DMS 273 (cell line): ENCODE measurements around the gene MAD1L1.

Experiments used
- DNase-seq: peaks from one replicate; lab custom pipeline; 2025; ENCODE audit not compliant: unreplicated experiment; lab: John Stamatoyannopoulos, UW

The MAD1L1 gene

GRCh38 chr7:2232766-2233520 is at the start of gene MAD1L1:
Gene MAD1L1, minus strand, starts transcription at chr7:2232945. Its CDS starts 2,812 bp downstream, at chr7:2230133.
- DNase-seq = peak; percentile 99

- DNase-seq = no peak
Observed at GRCh38 chr7:2282185-2282751, 49.5 kb upstream of the MAD1L1 start.

GRCh38 chr7:2281541-2281940 is 48.8 kb upstream of the MAD1L1 start:
- peak; percentile 87 for DNase-seq

GRCh38 chr7:2280424-2280823 is 47.7 kb upstream of the MAD1L1 start:
- no peak for DNase-seq

- peak; percentile 79 for DNase-seq
Observed at GRCh38 chr7:2279896-2280295, 47.2 kb upstream of the MAD1L1 start.

- no peak for DNase-seq
Observed at GRCh38 chr7:2278026-2278425, 45.3 kb upstream of the MAD1L1 start.

- no peak for DNase-seq
Observed at GRCh38 chr7:2276107-2276506, 43.4 kb upstream of the MAD1L1 start.

- no peak for DNase-seq
Observed at GRCh38 chr7:2275101-2275500, 42.4 kb upstream of the MAD1L1 start.

- no peak for DNase-seq
Observed at GRCh38 chr7:2274666-2275065, 41.9 kb upstream of the MAD1L1 start.

GRCh38 chr7:2273866-2274265 is 41.1 kb upstream of the MAD1L1 start:
- no peak for DNase-seq

GRCh38 chr7:2272031-2272430 is 39.3 kb upstream of the MAD1L1 start:
- no peak for DNase-seq

GRCh38 chr7:2271273-2272026 is 38.7 kb upstream of the MAD1L1 start:
- DNase-seq = no peak

- no peak for DNase-seq
Observed at GRCh38 chr7:2270495-2270894, 37.8 kb upstream of the MAD1L1 start.

- peak; percentile 60 for DNase-seq
Observed at GRCh38 chr7:2269991-2270460, 37.3 kb upstream of the MAD1L1 start.

GRCh38 chr7:2269089-2269990 is 36.6 kb upstream of the MAD1L1 start:
- DNase-seq = peak; percentile 79

- peak; percentile 90 for DNase-seq
Observed at GRCh38 chr7:2266911-2267310, 34.2 kb upstream of the MAD1L1 start.

GRCh38 chr7:2264158-2264557 is 31.4 kb upstream of the MAD1L1 start:
- no peak for DNase-seq

GRCh38 chr7:2263176-2263575 is 30.4 kb upstream of the MAD1L1 start:
- no peak for DNase-seq

GRCh38 chr7:2261611-2262010 is 28.9 kb upstream of the MAD1L1 start:
- DNase-seq = no peak

- peak; percentile 72 for DNase-seq
Observed at GRCh38 chr7:2260820-2261219, 28.1 kb upstream of the MAD1L1 start.

GRCh38 chr7:2259480-2259879 is 26.7 kb upstream of the MAD1L1 start:
- DNase-seq = no peak
